Colonic mucosa (tissue), 4 donors: ENCODE measurements around the gene NTRK2. TPM values are rescaled to one million over a fixed set of nuclear protein-coding genes. Genes with fewer than 3 reads are reported as not detected.

Experiments
- DNase-seq: peaks from one replicate; pipeline ENCODE4 v3.0.0-alpha.2; 2020
- H3K27ac ChIP-seq: fragments of 200-600 bp; one replicate; pipeline ENCODE4 v1.8.0; 2021
- H3K27me3 ChIP-seq: fragments of 200-600 bp; one replicate; pipeline ENCODE4 v1.8.0; 2021
- H3K36me3 ChIP-seq: fragments of 200-600 bp; one replicate; pipeline ENCODE4 v1.8.0; 2021
- H3K4me1 ChIP-seq: fragments of 200-600 bp; one replicate; pipeline ENCODE4 v1.8.0; 2021; ENCODE audit warnings: mild to moderate bottlenecking
- H3K4me3 ChIP-seq: fragments of 200-600 bp; one replicate; pipeline ENCODE4 v1.8.0; 2021
- H3K9ac ChIP-seq, 2 donors: one replicate each; pipeline ENCODE4 v1.7.0; 2013; ENCODE audit warnings: control low read depth in 2 of 2, low read depth in 2 of 2, low read length in 2 of 2
- H3K9me3 ChIP-seq: fragments of 200-600 bp; one replicate; pipeline ENCODE4 v1.8.0; 2021
- CTCF ChIP-seq: fragments of 200-600 bp; IDR thresholded peaks from one replicate; pipeline ENCODE4 v1.8.0; 2022; ENCODE audit warnings: antibody characterized with exemption, mild to moderate bottlenecking
- intact Hi-C: fragments of 100-400 bp; cut with DNase I; formaldehyde crosslinking; loops from one replicate; pipeline ENCODE4 v1.14.1; 2022
- total RNA-seq, 2 donors: library from RNA; stranded (reverse); fragmentation: NEBNext Ultra II Directional in 1 of 2; extraction: Animal tissue kit (Norgen Biotek cat#: 25700) in 1 of 2; gene quantifications; one replicate each; pipeline ENCODE4 v1.2.1, GENCODE V29; 2021
- donor health status: healthy.
- donor health status: DM: no; HTN: no; CAD: no.
- donor health status: DM: no; HTN: no; CAD: no.

NTRK2 gene
- total RNA-seq, 2 donors from 2014 or later: 0.52 to 2.3 TPM

GRCh38 chr9:84659773-84660172 is 9.8 kb upstream of the NTRK2 start:
- Histone ChIP-seq H3K9me3 (no peaks in the 10 kb centered on the region), H3K27me3 (no peaks in the 10 kb centered on the region), H3K4me3 (no peak overlapping the region), H3K27ac (no peak overlapping the region), H3K4me1 (no peaks in the 10 kb centered on the region), H3K36me3 (no peaks in the 10 kb centered on the region), H3K9ac (no peak overlapping the region)
- intact Hi-C loops: loop anchor here (10.0 kb wide), 1 partner anchor 765 kb away; no protein-coding TSS in a partner anchor
- TF ChIP-seq CTCF: no peak
- DNase-seq: no peak

- peaks cover 19% of the 10 kb centered on the region for H3K27me3 ChIP-seq
- peak; percentile 17 for DNase-seq
These were observed 1.8 kb upstream of the NTRK2 start for GRCh38 chr9:84667571-84668195.

GRCh38 chr9:84668196-84669012 is 1.1 kb upstream of the NTRK2 start:
- peak; percentile 38 for TF ChIP-seq CTCF
- no peaks in the 10 kb centered on the region for H3K36me3 ChIP-seq
- H3K27ac ChIP-seq: no peak overlapping the region
- no peaks in the 10 kb centered on the region for H3K4me1 ChIP-seq
- H3K9me3 ChIP-seq: no peaks in the 10 kb centered on the region
- H3K4me3 ChIP-seq: peak overlapping the region; percentile 29
- H3K27me3 ChIP-seq: peaks cover 19% of the 10 kb centered on the region
- intact Hi-C loops: loop anchor here (10.0 kb wide), 1 partner anchor 756 kb away; no protein-coding TSS in a partner anchor
- peak; percentile 66 for DNase-seq
- H3K9ac ChIP-seq: no peak overlapping the region

More at GRCh38 chr9:84667571-84668195, 1.8 kb upstream of the NTRK2 start:
- H3K36me3 ChIP-seq: no peaks in the 10 kb centered on the region
- intact Hi-C loops: loop anchor here (10.0 kb wide), 1 partner anchor 757 kb away; no protein-coding TSS in a partner anchor
- no peak overlapping the region for H3K27ac ChIP-seq
- no peaks in the 10 kb centered on the region for H3K9me3 ChIP-seq
- no peak overlapping the region for H3K9ac ChIP-seq
- H3K4me1 ChIP-seq: no peaks in the 10 kb centered on the region
- peak overlapping the region; percentile 29 for H3K4me3 ChIP-seq
- peak; percentile 27 for TF ChIP-seq CTCF

GRCh38 chr9:84669013-84669287 is 579 bp upstream of the NTRK2 start:
- intact Hi-C loops: loop anchor here (10.0 kb wide), 1 partner anchor 756 kb away; no protein-coding TSS in a partner anchor
- TF ChIP-seq CTCF: no peak
- Histone ChIP-seq H3K4me3 (peak overlapping the region; percentile 29), H3K9ac (no peak overlapping the region), H3K9me3 (no peaks in the 10 kb centered on the region), H3K27me3 (peaks cover 19% of the 10 kb centered on the region), H3K27ac (no peak overlapping the region), H3K36me3 (no peaks in the 10 kb centered on the region), H3K4me1 (no peaks in the 10 kb centered on the region)
- DNase-seq: peak; percentile 16

GRCh38 chr9:84670138-84671041 is 861 bp downstream of the NTRK2 start:
- no peak for DNase-seq
- Histone ChIP-seq H3K27me3 (peaks cover 19% of the 10 kb centered on the region), H3K4me1 (no peaks in the 10 kb centered on the region), H3K27ac (no peak overlapping the region), H3K9me3 (no peaks in the 10 kb centered on the region), H3K36me3 (no peaks in the 10 kb centered on the region), H3K9ac (no peak overlapping the region), H3K4me3 (peak overlapping the region; percentile 29)
- TF ChIP-seq CTCF: no peak
- intact Hi-C loops: no loop called here
